B cell (primary cell): ENCODE measurements around the gene CFAP100. TPM values are rescaled to one million over a fixed set of nuclear protein-coding genes. Genes with fewer than 3 reads are reported as not detected.

Experiments
- ATAC-seq: fragments of 200-7000 bp; cut with Tn5 transposase; one replicate; pipeline ENCODE4 v1.10.0; 2021; ENCODE audit warnings: low read depth, mild to moderate bottlenecking, moderate number of reproducible peaks, moderate library complexity
- CTCF ChIA-PET: fragments of 350-600 bp; sonication (Branson Sonifier 250); formaldehyde crosslinking; loops from one replicate; lab custom pipeline; 2021; ENCODE audit warnings: antibody characterized with exemption, inconsistent platforms; lab: Charles Lee
- POLR2A ChIA-PET: fragments of 350-600 bp; sonication (Branson Sonifier 250); formaldehyde crosslinking; loops from one replicate; lab custom pipeline; 2021; ENCODE audit warnings: antibody characterized with exemption; lab: Charles Lee
- DNase-seq: peaks from one replicate; pipeline ENCODE4 v3.0.0; 2013
- H2AFZ ChIP-seq: 2 replicates; pipeline ENCODE4 v1.6.1; 2012; ENCODE audit warnings: mild to moderate bottlenecking, low read depth, low read length; ENCODE audit not compliant: insufficient read depth, poor library complexity, severe bottlenecking
- H3K27ac ChIP-seq, 2 donors: 1 replicate in 1 of 2; 2 replicates in 1 of 2; pipeline ENCODE4 v1.5.1; 2012 to 2013; ENCODE audit warnings: low read length in 2 of 2, mild to moderate bottlenecking in 2 of 2, moderate library complexity in 1 of 2
- H3K27me3 ChIP-seq, 4 experiments: fragments of 200-600 bp in 1 of 4; sonication (generic) in 1 of 4; replicated peaks in 1 of 4; 1 replicate in 2 of 4; 2 replicates in 2 of 4; pipeline versions ENCODE4 v1.6.1 to v1.7.0; 2013 to 2016; ENCODE audit warnings: low read length in 3 of 4, mild to moderate bottlenecking in 2 of 4, mixed read lengths in 1 of 4, moderate library complexity in 1 of 4; ENCODE audit not compliant: insufficient read depth in 4 of 4, control insufficient read depth in 3 of 4; ENCODE audit errors: control extremely low read depth in 1 of 4
- H3K36me3 ChIP-seq, 2 experiments: replicated peaks in 1 of 2; 1 replicate in 1 of 2; 2 replicates in 1 of 2; pipeline versions ENCODE4 v1.6.1 to v1.7.1; 2013; ENCODE audit warnings: low read length in 1 of 2; ENCODE audit not compliant: insufficient read depth in 2 of 2, control insufficient read depth in 1 of 2; ENCODE audit errors: control extremely low read depth in 1 of 2, extremely low read depth in 1 of 2
- H3K4me1 ChIP-seq, 2 donors: fragments of 200-600 bp in 1 of 2; sonication (generic) in 1 of 2; 1 replicate in 1 of 2; 2 replicates in 1 of 2; pipeline versions ENCODE4 v1.5.1 to v1.6.1; 2013 to 2017; ENCODE audit warnings: low read length in 2 of 2; ENCODE audit not compliant: control insufficient read depth in 2 of 2, insufficient read depth in 2 of 2
- H3K4me2 ChIP-seq: replicated peaks from 2 replicates; pipeline ENCODE3; 2012; ENCODE audit warnings: mild to moderate bottlenecking, low read depth, low read length; ENCODE audit not compliant: poor library complexity, severe bottlenecking
- H3K4me3 ChIP-seq, 5 experiments: fragments of 200-600 bp in 1 of 5; sonication (generic) in 1 of 5; 1 replicate in 3 of 5; 2 replicates in 2 of 5; pipeline versions ENCODE4 v1.5.1 to v1.7.0; 2011 to 2016; ENCODE audit warnings: low read length in 4 of 5, mild to moderate bottlenecking in 4 of 5, low read depth in 2 of 5, control low read depth in 1 of 5, moderate library complexity in 1 of 5; ENCODE audit not compliant: insufficient read depth in 1 of 5; ENCODE audit errors: control extremely low read depth in 1 of 5, extremely low read depth in 1 of 5
- H3K79me2 ChIP-seq: fragments of 200-600 bp; sonication (generic); one replicate; pipeline ENCODE4 v1.6.0; 2016; ENCODE audit warnings: low read length; ENCODE audit not compliant: control insufficient read depth, insufficient read depth
- H3K9ac ChIP-seq: fragments of 200-600 bp; sonication (generic); 2 replicates; pipeline ENCODE4 v1.6.1; 2017; ENCODE audit warnings: mild to moderate bottlenecking, low read length, moderate library complexity
- H3K9me3 ChIP-seq, 3 donors: one replicate each; pipeline versions ENCODE4 v1.6.1 to v1.7.1; 2013; ENCODE audit warnings: low read length in 2 of 3; ENCODE audit not compliant: control insufficient read depth in 2 of 3, insufficient read depth in 1 of 3; ENCODE audit errors: control extremely low read depth in 1 of 3
- H4K20me1 ChIP-seq: 2 replicates; pipeline ENCODE4 v1.6.0; 2012; ENCODE audit warnings: mild to moderate bottlenecking, low read length; ENCODE audit not compliant: insufficient read depth, control insufficient read depth, poor library complexity, severe bottlenecking
- H3K27ac Mint-ChIP-seq: one replicate; pipeline ENCODE4 v1.8.0; 2021; ENCODE audit warnings: mixed read lengths
- H3K27me3 Mint-ChIP-seq: one replicate; pipeline ENCODE4 v1.8.0; 2021; ENCODE audit warnings: mixed read lengths
- H3K4me1 Mint-ChIP-seq: one replicate; pipeline ENCODE4 v1.8.0; 2021; ENCODE audit warnings: mixed read lengths
- H3K4me3 Mint-ChIP-seq: one replicate; pipeline ENCODE4 v1.8.0; 2021; ENCODE audit warnings: mixed read lengths
- H3K9me3 Mint-ChIP-seq: one replicate; pipeline ENCODE4 v1.8.0; 2022; ENCODE audit warnings: mixed read lengths; ENCODE audit not compliant: insufficient read depth
- CTCF ChIP-seq: fragments of 200-600 bp; IDR thresholded peaks from one replicate; pipeline ENCODE4 v1.8.0; 2022; ENCODE audit warnings: antibody characterized with exemption, mild to moderate bottlenecking
- EZH2 ChIP-seq: IDR thresholded peaks from 2 replicates; pipeline ENCODE4 v1.6.1; 2012; ENCODE audit warnings: borderline replicate concordance, low read depth, mild to moderate bottlenecking, moderate library complexity, low read length; ENCODE audit not compliant: insufficient read depth, poor library complexity, severe bottlenecking
- WGBS: methylation state at CpG from one replicate; pipeline ENCODE4 v1.1.5; 2013; ENCODE audit warnings: missing lambda C conversion rate; ENCODE audit not compliant: insufficient coverage; 5-methylcytosine and 5-hydroxymethylcytosine counted together
- intact Hi-C: fragments of 100-400 bp; cut with micrococcal nuclease; formaldehyde crosslinking; loops from one replicate; pipeline ENCODE4 v1.10.0; 2022
- polyA plus RNA-seq: library from polyadenylated mRNA; depleted of rRNA; stranded (reverse); fragments of >200 nt; gene quantifications from 2 replicates; pipeline ENCODE4 v1.2.3, GENCODE V29; 2012
- total RNA-seq, 2 donors: library from RNA; stranded (reverse); fragments of 120-200 nt in 1 of 2; gene quantifications; 1 replicate in 1 of 2; 2 replicates in 1 of 2; pipeline versions ENCODE4 v1.2.3 to v1.2.4, GENCODE V29; 2013 to 2022

CFAP100 gene
- total and polyA plus RNA-seq, 2 donors (not counting 1 experiment from before 2014, with no cell fraction given): not detected

- Histone ChIP-seq H3K79me2 (no peaks in the 10 kb centered on the region), H3K27me3 (peaks cover 0 to 14% (median 4%) of the 10 kb centered on the region in 4 experiments), H3K4me1 (no peaks in the 10 kb centered on the region), H3K36me3 (no peaks in the 10 kb centered on the region), H3K9ac (no peak overlapping the region), H3K4me2 (no peak overlapping the region), H2AFZ (no peak overlapping the region), H3K9me3 (peaks cover 0 to 3% (median 0%) of the 10 kb centered on the region in 3 donors), H3K4me3 (no peak overlapping the region), H3K27ac (no peak overlapping the region), H4K20me1 (no peaks in the 10 kb centered on the region)
- CTCF ChIA-PET: no interaction called here
- no peak for ATAC-seq
- intact Hi-C loops: no loop called here
- Mint-ChIP-seq H3K27ac (no peak overlapping the region), H3K4me1 (no peaks in the 10 kb centered on the region), H3K4me3 (no peak overlapping the region), H3K9me3 (no peaks in the 10 kb centered on the region), H3K27me3 (peaks cover 39% of the 10 kb centered on the region)
- no peak for TF ChIP-seq EZH2
- no peak for TF ChIP-seq CTCF
- 88% methylated on average over 5 of the region's 5 CpGs for WGBS
- DNase-seq: no peak
- POLR2A ChIA-PET: no interaction called here
These were observed 29.9 kb upstream of the CFAP100 start for GRCh38 chr3:126364731-126365301.

DNA sequence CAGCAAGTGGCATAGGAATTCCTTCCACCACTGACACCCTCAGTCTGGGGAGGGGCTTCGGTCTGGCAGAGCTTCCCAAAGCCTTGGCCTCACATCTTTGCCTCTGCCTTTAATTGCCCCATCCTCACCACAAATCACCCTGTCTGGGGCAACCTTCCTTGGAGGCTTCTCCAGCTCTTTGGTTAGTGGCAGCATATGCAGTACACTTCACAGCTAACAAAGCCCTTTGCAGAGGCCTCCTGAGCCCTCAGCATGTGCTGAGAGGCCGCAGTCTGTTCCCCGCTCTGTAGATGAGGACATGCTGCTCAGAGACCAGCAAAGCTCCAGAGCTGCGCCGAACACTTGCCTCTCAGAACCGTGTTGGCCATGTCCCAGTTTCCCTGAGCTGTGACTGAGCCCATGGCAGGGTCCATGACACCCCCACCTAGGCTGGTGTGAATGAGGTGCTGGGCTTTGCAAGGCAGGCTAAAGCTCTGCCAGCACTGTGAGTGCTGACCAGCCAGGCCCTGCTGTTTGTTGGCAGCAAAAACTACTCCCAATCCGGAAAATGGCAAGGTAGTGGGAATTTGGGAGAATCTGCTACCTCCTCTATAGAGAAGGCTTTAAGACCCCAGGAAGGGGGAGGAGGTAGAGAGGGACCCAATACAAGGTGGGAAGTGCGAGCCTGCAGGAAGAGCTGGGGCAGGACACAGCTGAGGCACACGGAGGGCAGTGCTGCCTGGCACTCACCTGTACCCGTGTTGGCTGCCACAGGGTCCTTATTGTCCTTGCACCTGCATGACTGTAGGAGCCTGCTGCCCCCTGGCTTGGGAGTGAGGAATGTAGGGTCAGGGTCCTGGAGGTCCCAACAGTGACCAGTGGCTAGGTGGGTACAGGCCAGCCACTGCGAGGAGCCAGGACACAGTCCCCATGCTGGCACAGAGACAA, 29.1 kb upstream of the CFAP100 start:
- H3K4me3 ChIP-seq: no peak overlapping the region
- DNase-seq: no peak
- H3K4me2 ChIP-seq: no peak overlapping the region
- no peak overlapping the region for H2AFZ ChIP-seq
- no peaks in the 10 kb centered on the region for H3K36me3 ChIP-seq
- POLR2A ChIA-PET: no interaction called here
- H3K27ac ChIP-seq: no peak overlapping the region
- TF ChIP-seq EZH2 (no peak), CTCF (no peak)
- H3K4me1 Mint-ChIP-seq: no peaks in the 10 kb centered on the region
- intact Hi-C loops: no loop called here
- H3K27me3 Mint-ChIP-seq: peaks cover 33% of the 10 kb centered on the region
- CTCF ChIA-PET: no interaction called here
- peaks cover 0 to 6% (median 3%) of the 10 kb centered on the region in 4 experiments for H3K27me3 ChIP-seq
- no peaks in the 10 kb centered on the region for H3K79me2 ChIP-seq
- H4K20me1 ChIP-seq: no peaks in the 10 kb centered on the region
- no peaks in the 10 kb centered on the region for H3K4me1 ChIP-seq
- H3K27ac Mint-ChIP-seq: no peak overlapping the region
- no peak overlapping the region for H3K9ac ChIP-seq
- no peaks in the 10 kb centered on the region for H3K9me3 Mint-ChIP-seq
- whole genome bisulfite sequencing: 93% methylated on average over 10 of the region's 11 CpGs
- ATAC-seq: no peak
- peaks cover 0 to 3% (median 0%) of the 10 kb centered on the region in 3 donors for H3K9me3 ChIP-seq
- H3K4me3 Mint-ChIP-seq: no peak overlapping the region
